ENCODE measurements around the gene UGGT1.

- TF ChIP-seq, protein P1, sequence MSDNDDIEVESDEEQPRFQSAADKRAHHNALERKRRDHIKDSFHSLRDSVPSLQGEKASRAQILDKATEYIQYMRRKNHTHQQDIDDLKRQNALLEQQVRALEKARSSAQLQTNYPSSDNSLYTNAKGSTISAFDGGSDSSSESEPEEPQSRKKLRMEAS (IDR thresholded peaks at IDR 0.05), result no peak
- TF ChIP-seq CTCF (IDR thresholded peaks at IDR 0.05; ENCODE audit: low read depth, low read length, missing input control) (no peak), GABPA (IDR thresholded peaks at IDR 0.05 in 1 of 2, conservative IDR thresholded peaks at IDR 0.05 in 1 of 2) (no peak), RXRA (IDR thresholded peaks at IDR 0.05) (no peak), HNF4A (conservative IDR thresholded peaks at IDR 0.05) (no peak)
These were observed 4.8 kb upstream of the UGGT1 start for GRCh38 chr2:128086244-128086643.

All from liver (tissue), 3 donors.